PC-9 (cell line): ENCODE results near the gene ENPP5.

Source experiments
- CTCF ChIP-seq: fragments of 200-600 bp; sonication (generic); conservative IDR thresholded peaks from 2 replicates; pipeline ENCODE4 v1.6.1; 2017; ENCODE audit warnings: mixed run types, antibody characterized with exemption, mild to moderate bottlenecking, moderate library complexity
- EZH2 ChIP-seq: fragments of 200-600 bp; sonication (generic); IDR thresholded peaks from 2 replicates; pipeline ENCODE4 v1.8.0; 2017; ENCODE audit warnings: antibody characterized with exemption, low read depth

- TF ChIP-seq EZH2 (no peak), CTCF (no peak)
Observed at GRCh38 chr6:46219661-46220060, 48.9 kb upstream of the ENPP5 start.
